Aorta (tissue), 5 donors: ENCODE results near the gene ACSS1. TPM values are rescaled to one million over a fixed set of nuclear protein-coding genes. Genes with fewer than 3 reads are reported as not detected.

Source experiments
- ATAC-seq: fragments of 200-7000 bp; cut with Tn5 transposase; one replicate; pipeline ENCODE4 v1.9.1; 2022; ENCODE audit warnings: moderate library complexity; ENCODE audit not compliant: low FRiP score
- DNase-seq, 2 donors: peaks; one replicate each; pipeline ENCODE4 v3.0.0-alpha.2; 2020
- H3K27ac ChIP-seq, 2 donors: one replicate each; pipeline ENCODE4 v1.5.1; 2013; ENCODE audit warnings: low read length in 2 of 2, mild to moderate bottlenecking in 2 of 2, moderate library complexity in 2 of 2, control low read depth in 1 of 2, inconsistent platforms in 1 of 2, low read depth in 1 of 2
- H3K27me3 ChIP-seq, 2 donors: one replicate each; pipeline ENCODE4 v1.6.1; 2013; ENCODE audit warnings: control low read depth in 1 of 2, low read length in 1 of 2, mild to moderate bottlenecking in 1 of 2, moderate library complexity in 1 of 2; ENCODE audit not compliant: insufficient read depth in 2 of 2, control insufficient read depth in 1 of 2
- H3K36me3 ChIP-seq, 2 donors: one replicate each; pipeline ENCODE4 v1.6.1; 2013; ENCODE audit warnings: control low read depth in 1 of 2, low read length in 1 of 2, mild to moderate bottlenecking in 1 of 2; ENCODE audit not compliant: insufficient read depth in 2 of 2, control insufficient read depth in 1 of 2
- H3K4me1 ChIP-seq, 2 donors: one replicate each; pipeline ENCODE4 v1.6.1; 2013; ENCODE audit warnings: low read length in 2 of 2, control low read depth in 1 of 2, mild to moderate bottlenecking in 1 of 2, moderate library complexity in 1 of 2; ENCODE audit not compliant: insufficient read depth in 2 of 2, control insufficient read depth in 1 of 2
- H3K4me3 ChIP-seq, 2 donors: one replicate each; pipeline ENCODE4 v1.5.1; 2013; ENCODE audit warnings: low read length in 2 of 2, control low read depth in 1 of 2, mild to moderate bottlenecking in 1 of 2
- H3K9me3 ChIP-seq: one replicate; pipeline ENCODE4 v1.6.1; 2013; ENCODE audit warnings: mild to moderate bottlenecking, low read length; ENCODE audit not compliant: control insufficient read depth
- WGBS, 2 donors: extraction: QIAGEN DNeasy Blood & Tissue Kit; methylation state at CpG; one replicate each; pipeline ENCODE4 v1.1.7; 2013; 5-methylcytosine and 5-hydroxymethylcytosine counted together
- intact Hi-C, 2 donors: fragments of 100-400 bp; cut with DNase I; formaldehyde crosslinking; loops; one replicate each; pipeline versions ENCODE4 v1.14.2 to v1.15.0; 2022
- polyA plus RNA-seq, 2 donors: library from polyadenylated mRNA; stranded (reverse); fragments of 200-250 nt; gene quantifications; one replicate each; pipeline ENCODE4 v1.2.3, GENCODE V29; 2013
- total RNA-seq, 2 donors: library from RNA; stranded (reverse); fragmentation: NEBNext Ultra II Directional; extraction: Animal tissue kit (Norgen Biotek cat#: 25700); gene quantifications; one replicate each; pipeline ENCODE4 v1.2.1, GENCODE V29; 2021
- donor health status: healthy with polysubstance abuse.
- donor health status: Bipolar disorder and iron deficiency.
- donor health status: DM: no; HTN: no; CAD: no.
- donor health status: DM: no; HTN: no; CAD: no.
- donor health status: DM: yes; HTN: yes; CAD: no.

Gene ACSS1
- total and polyA plus RNA-seq, 4 donors = 7.6 to 23.4 (median 18.3) TPM

- DNase-seq (no peak), ATAC-seq (no peak)
- Histone ChIP-seq H3K4me3 (no peak overlapping the region), H3K4me1 (peaks cover 14 to 15% of the 10 kb centered on the region in 2 donors), H3K27ac (peak overlapping the region in 1 of 2 donors; percentile 78), H3K9me3 (no peaks in the 10 kb centered on the region), H3K36me3 (no peaks in the 10 kb centered on the region), H3K27me3 (no peaks in the 10 kb centered on the region)
- intact Hi-C loops = loop anchor here in 1 of 2 donors (5.0 kb wide), 1 partner anchor 196 kb away; the partner anchor contains the start of gene PYGB
- 89% methylated on average over 7 of the region's 7 CpGs for WGBS, 2 donors
These were observed 6.4 kb downstream of the ACSS1 start for GRCh38 chr20:25051386-25052155.

GRCh38 chr20:25050501-25051350 lies 7.2 kb downstream of the ACSS1 start:
- intact Hi-C loops = loop anchor here in 1 of 2 donors (5.0 kb wide), 1 partner anchor 197 kb away; the partner anchor contains the start of gene PYGB
- DNase-seq (peak in 1 of 2 donors; percentile 40), ATAC-seq (no peak)
- 84% methylated on average over 17 of the region's 17 CpGs for WGBS, 2 donors
- no peaks in the 10 kb centered on the region for H3K9me3 ChIP-seq
- H3K4me1 ChIP-seq = peaks cover 14 to 15% of the 10 kb centered on the region in 2 donors
- no peaks in the 10 kb centered on the region for H3K36me3 ChIP-seq
- no peaks in the 10 kb centered on the region for H3K27me3 ChIP-seq
- no peak overlapping the region for H3K4me3 ChIP-seq
- peak overlapping the region in 1 of 2 donors; percentile 29 for H3K27ac ChIP-seq

- ATAC-seq (no peak), DNase-seq (peak in 1 of 2 donors; percentile 26)
- H3K27me3 ChIP-seq = no peaks in the 10 kb centered on the region
- peaks cover 11 to 12% of the 10 kb centered on the region in 2 donors for H3K4me1 ChIP-seq
- H3K27ac ChIP-seq = peak overlapping the region in 1 of 2 donors; percentile 29
- H3K9me3 ChIP-seq = no peaks in the 10 kb centered on the region
- intact Hi-C loops = loop anchor here in 1 of 2 donors (5.0 kb wide), 1 partner anchor 197 kb away; the partner anchor contains the start of gene PYGB
- no peaks in the 10 kb centered on the region for H3K36me3 ChIP-seq
- H3K4me3 ChIP-seq = no peak overlapping the region
- 17 to 18% methylated on average over 7 of the region's 7 CpGs for WGBS, 2 donors
These were observed 7.9 kb downstream of the ACSS1 start for GRCh38 chr20:25050082-25050481.

- Histone ChIP-seq H3K4me3 (no peak overlapping the region), H3K27me3 (no peaks in the 10 kb centered on the region), H3K27ac (peak overlapping the region in 1 of 2 donors; percentile 36), H3K36me3 (no peaks in the 10 kb centered on the region), H3K9me3 (no peaks in the 10 kb centered on the region), H3K4me1 (peaks cover 11 to 12% of the 10 kb centered on the region in 2 donors)
- ATAC-seq = no peak
- intact Hi-C loops = loop anchor here in 1 of 2 donors (5.0 kb wide), 1 partner anchor 198 kb away; the partner anchor contains the start of gene PYGB
- DNase-seq = peak; percentile 45 to 51
- 17 to 22% methylated on average over 16 of the region's 16 CpGs for WGBS, 2 donors
These were observed 8.5 kb downstream of the ACSS1 start for GRCh38 chr20:25049261-25050060.

- H3K27me3 ChIP-seq = no peaks in the 10 kb centered on the region
- DNase-seq (peak; percentile 31 to 42), ATAC-seq (no peak)
- peaks cover 8 to 13% of the 10 kb centered on the region in 2 donors for H3K4me1 ChIP-seq
- H3K36me3 ChIP-seq = no peaks in the 10 kb centered on the region
- WGBS, 2 donors = 36 to 39% methylated on average over 8 of the region's 8 CpGs
- intact Hi-C loops = no loop called here
- no peak overlapping the region for H3K27ac ChIP-seq
- H3K9me3 ChIP-seq = no peaks in the 10 kb centered on the region
- no peak overlapping the region for H3K4me3 ChIP-seq
These were observed 9.4 kb downstream of the ACSS1 start for GRCh38 chr20:25048519-25048952.

DNA sequence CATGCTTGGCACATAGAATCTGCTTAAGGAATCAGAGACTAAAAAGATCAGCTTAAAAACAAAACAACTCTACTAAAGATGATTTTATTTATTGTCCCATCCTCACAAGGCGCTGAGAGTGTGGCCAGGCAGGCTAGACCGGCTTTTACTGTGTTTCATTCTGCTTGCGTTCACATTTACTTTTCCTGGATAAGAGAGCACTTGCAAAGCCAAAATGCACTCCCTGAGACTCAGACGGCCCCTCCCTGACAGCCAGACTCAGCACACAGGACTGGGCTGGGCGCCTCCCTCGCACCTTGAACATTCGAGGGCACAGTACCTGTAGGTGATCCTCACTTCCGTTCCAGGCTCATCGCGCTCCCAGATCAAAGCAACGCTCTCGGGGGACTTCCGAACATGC lies 10.2 kb downstream of the ACSS1 start:
- Histone ChIP-seq H3K27ac (no peak overlapping the region), H3K27me3 (no peaks in the 10 kb centered on the region), H3K9me3 (no peaks in the 10 kb centered on the region), H3K4me1 (peaks cover 8 to 13% of the 10 kb centered on the region in 2 donors), H3K4me3 (no peak overlapping the region), H3K36me3 (no peaks in the 10 kb centered on the region)
- intact Hi-C loops = no loop called here
- WGBS, 2 donors = 53 to 56% methylated on average over 13 of the region's 13 CpGs
- ATAC-seq (no peak), DNase-seq (peak; percentile 24 to 61)

- Histone ChIP-seq H3K27me3 (no peaks in the 10 kb centered on the region), H3K36me3 (no peaks in the 10 kb centered on the region), H3K9me3 (no peaks in the 10 kb centered on the region), H3K4me3 (no peak overlapping the region), H3K4me1 (peaks cover 3 to 13% of the 10 kb centered on the region in 2 donors), H3K27ac (no peak overlapping the region)
- intact Hi-C loops = no loop called here
- WGBS, 2 donors = 71 to 78% methylated on average over 21 of the region's 21 CpGs
- DNase-seq (peak; percentile 23 to 53), ATAC-seq (no peak)
These were observed 10.9 kb downstream of the ACSS1 start for GRCh38 chr20:25046736-25047666.
